ENCODE results near the gene PSTPIP1. TPM values are rescaled to one million over a fixed set of nuclear protein-coding genes. Genes with fewer than 3 reads are reported as not detected.

PSTPIP1 gene
- total RNA-seq, 2 donors from 2014 or later, result 161 to 167 TPM

- Mint-ChIP-seq H3K36me3 (no peaks in the 10 kb centered on the region), H3K27ac (no peak overlapping the region), H3K4me3 (no peak overlapping the region), H3K9me3 (no peaks in the 10 kb centered on the region), H3K4me1 (ENCODE audit: low read depth in 2 of 2) (peaks cover 20 to 22% of the 10 kb centered on the region in 2 donors), H3K27me3 (no peaks in the 10 kb centered on the region)
- DNase-seq (ENCODE audit: low spot score) (no peak), ATAC-seq (no peak)
Measured at GRCh38 chr15:76972389-76973361, 22.3 kb upstream of the PSTPIP1 start.

GRCh38 chr15:76973362-76973743 lies 21.6 kb upstream of the PSTPIP1 start:
- ATAC-seq (peak; percentile 68 to 74), DNase-seq (ENCODE audit: low spot score) (no peak)
- Mint-ChIP-seq H3K36me3 (no peaks in the 10 kb centered on the region), H3K27ac (peak overlapping the region; percentile 17 to 63), H3K4me3 (no peak overlapping the region), H3K27me3 (no peaks in the 10 kb centered on the region), H3K4me1 (ENCODE audit: low read depth in 2 of 2) (peaks cover 26 to 27% of the 10 kb centered on the region in 2 donors), H3K9me3 (no peaks in the 10 kb centered on the region)

DNA sequence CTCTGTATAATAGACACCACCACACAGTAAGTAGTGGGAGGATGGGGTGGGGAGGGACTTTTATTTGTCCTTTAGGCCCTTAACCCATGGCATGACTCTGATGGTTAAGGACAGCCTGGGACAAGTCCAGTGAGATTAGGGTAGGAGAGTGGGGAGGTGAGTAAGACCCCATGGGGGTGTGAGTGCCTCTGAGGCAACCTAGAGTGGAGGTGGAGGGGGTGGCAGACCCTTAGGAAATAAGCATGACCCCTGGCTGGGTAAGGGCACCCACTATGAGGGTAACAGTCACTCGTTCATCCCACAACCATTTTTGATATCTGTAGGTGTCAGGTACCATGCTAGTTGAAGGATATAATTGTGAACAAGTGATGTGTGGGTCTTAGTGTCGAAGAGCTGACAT lies 21.0 kb upstream of the PSTPIP1 start:
- no peak overlapping the region for H3K4me3 Mint-ChIP-seq
- H3K4me1 Mint-ChIP-seq (ENCODE audit: low read depth in 2 of 2), result peaks cover 28 to 31% of the 10 kb centered on the region in 2 donors
- H3K27ac Mint-ChIP-seq, result peak overlapping the region; percentile 17 to 63
- no peaks in the 10 kb centered on the region for H3K27me3 Mint-ChIP-seq
- H3K36me3 Mint-ChIP-seq, result no peaks in the 10 kb centered on the region
- no peak for DNase-seq (ENCODE audit: low spot score)
- peak in 1 of 2 donors; percentile 28 for ATAC-seq
- H3K9me3 Mint-ChIP-seq, result no peaks in the 10 kb centered on the region

GRCh38 chr15:76974456-76975036 lies 20.4 kb upstream of the PSTPIP1 start:
- Mint-ChIP-seq H3K36me3 (no peaks in the 10 kb centered on the region), H3K27ac (peak overlapping the region in 1 of 2 donors; percentile 63), H3K27me3 (no peaks in the 10 kb centered on the region), H3K4me3 (no peak overlapping the region), H3K9me3 (no peaks in the 10 kb centered on the region), H3K4me1 (ENCODE audit: low read depth in 2 of 2) (peaks cover 28 to 32% of the 10 kb centered on the region in 2 donors)
- ATAC-seq (peak in 1 of 2 donors; percentile 6), DNase-seq (ENCODE audit: low spot score) (no peak)

DNA sequence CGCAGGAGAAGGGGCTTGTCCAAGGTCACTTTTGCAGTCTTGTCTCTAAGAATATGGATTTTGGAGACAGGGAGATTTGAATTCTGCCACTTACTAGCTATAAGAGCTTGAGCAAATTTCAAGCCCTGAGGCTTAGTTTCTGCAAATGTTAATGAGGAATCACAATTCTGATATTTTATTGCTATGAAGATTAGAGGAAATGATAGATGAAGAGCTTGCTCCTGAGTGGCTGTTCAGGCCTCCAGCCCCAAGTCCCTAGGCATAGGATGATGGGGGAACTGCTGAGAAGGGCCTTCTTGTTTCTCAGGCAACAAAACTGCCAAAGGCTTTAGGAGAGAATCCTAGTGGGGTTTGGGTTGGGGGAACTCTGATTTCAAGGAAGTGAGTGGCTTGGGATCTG lies 18.8 kb upstream of the PSTPIP1 start:
- Mint-ChIP-seq H3K27me3 (no peaks in the 10 kb centered on the region), H3K9me3 (no peaks in the 10 kb centered on the region), H3K4me1 (ENCODE audit: low read depth in 2 of 2) (peaks cover 28 to 37% of the 10 kb centered on the region in 2 donors), H3K4me3 (peak overlapping the region; percentile 18), H3K27ac (peak overlapping the region; percentile 22 to 66), H3K36me3 (no peaks in the 10 kb centered on the region)
- DNase-seq (ENCODE audit: low spot score) (no peak), ATAC-seq (no peak)

- peaks cover 28 to 37% of the 10 kb centered on the region in 2 donors for H3K4me1 Mint-ChIP-seq (ENCODE audit: low read depth in 2 of 2)
- no peaks in the 10 kb centered on the region for H3K36me3 Mint-ChIP-seq
- ATAC-seq (peak; percentile 80 to 82), DNase-seq (ENCODE audit: low spot score) (no peak)
- H3K27me3 Mint-ChIP-seq, result no peaks in the 10 kb centered on the region
- peak overlapping the region; percentile 18 for H3K4me3 Mint-ChIP-seq
- peak overlapping the region; percentile 22 to 66 for H3K27ac Mint-ChIP-seq
- no peaks in the 10 kb centered on the region for H3K9me3 Mint-ChIP-seq
Measured at GRCh38 chr15:76976572-76977270, 18.2 kb upstream of the PSTPIP1 start.

- DNase-seq (ENCODE audit: low spot score) (no peak), ATAC-seq (no peak)
- Mint-ChIP-seq H3K36me3 (no peaks in the 10 kb centered on the region), H3K27me3 (no peaks in the 10 kb centered on the region), H3K4me3 (no peak overlapping the region), H3K4me1 (ENCODE audit: low read depth in 2 of 2) (peaks cover 33 to 36% of the 10 kb centered on the region in 2 donors), H3K9me3 (no peaks in the 10 kb centered on the region), H3K27ac (no peak overlapping the region)
Measured at GRCh38 chr15:76978522-76979330, 16.2 kb upstream of the PSTPIP1 start.

DNA sequence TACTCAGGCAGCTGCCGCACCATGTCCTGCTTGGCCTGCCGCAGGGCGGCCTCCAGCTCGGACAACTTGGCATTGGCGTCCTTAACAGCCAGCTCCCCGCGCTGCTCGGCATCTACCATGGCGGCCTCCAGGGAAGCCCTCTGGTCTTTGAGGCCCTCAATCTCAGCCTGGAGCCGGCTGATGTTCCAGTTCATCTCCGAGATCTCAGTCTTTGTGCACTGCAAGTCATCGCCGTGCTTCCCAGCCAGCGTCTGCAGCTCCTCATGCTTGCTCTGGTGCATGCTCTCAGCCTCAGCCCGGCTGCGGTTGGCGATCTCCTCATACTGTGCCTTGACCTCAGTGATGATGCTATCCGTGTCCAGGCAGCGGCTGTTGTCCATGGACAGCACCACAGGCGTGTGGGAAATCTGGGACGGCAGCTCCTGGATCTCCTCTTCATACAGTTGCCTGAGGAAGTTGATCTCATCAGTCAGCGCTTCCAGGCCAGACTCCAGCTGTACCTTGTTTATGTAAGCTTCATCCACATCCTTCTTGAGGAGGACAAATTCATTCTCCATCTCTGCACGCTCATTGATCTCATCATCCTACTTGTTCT lies 15.5 kb upstream of the PSTPIP1 start:
- Mint-ChIP-seq H3K4me3 (no peak overlapping the region), H3K4me1 (ENCODE audit: low read depth in 2 of 2) (peaks cover 29 to 31% of the 10 kb centered on the region in 2 donors), H3K27ac (peak overlapping the region in 1 of 2 donors; percentile 23), H3K9me3 (no peaks in the 10 kb centered on the region), H3K36me3 (no peaks in the 10 kb centered on the region), H3K27me3 (no peaks in the 10 kb centered on the region)
- ATAC-seq, result no peak
- DNase-seq (ENCODE audit: low spot score), result no peak

- H3K36me3 Mint-ChIP-seq, result no peaks in the 10 kb centered on the region
- no peak overlapping the region for H3K4me3 Mint-ChIP-seq
- H3K27ac Mint-ChIP-seq, result peak overlapping the region in 1 of 2 donors; percentile 23
- no peaks in the 10 kb centered on the region for H3K9me3 Mint-ChIP-seq
- H3K4me1 Mint-ChIP-seq (ENCODE audit: low read depth in 2 of 2), result peaks cover 29 to 30% of the 10 kb centered on the region in 2 donors
- DNase-seq (ENCODE audit: low spot score), result no peak
- no peak for ATAC-seq
- no peaks in the 10 kb centered on the region for H3K27me3 Mint-ChIP-seq
Measured at GRCh38 chr15:76979996-76980520, 14.9 kb upstream of the PSTPIP1 start.

DNA sequence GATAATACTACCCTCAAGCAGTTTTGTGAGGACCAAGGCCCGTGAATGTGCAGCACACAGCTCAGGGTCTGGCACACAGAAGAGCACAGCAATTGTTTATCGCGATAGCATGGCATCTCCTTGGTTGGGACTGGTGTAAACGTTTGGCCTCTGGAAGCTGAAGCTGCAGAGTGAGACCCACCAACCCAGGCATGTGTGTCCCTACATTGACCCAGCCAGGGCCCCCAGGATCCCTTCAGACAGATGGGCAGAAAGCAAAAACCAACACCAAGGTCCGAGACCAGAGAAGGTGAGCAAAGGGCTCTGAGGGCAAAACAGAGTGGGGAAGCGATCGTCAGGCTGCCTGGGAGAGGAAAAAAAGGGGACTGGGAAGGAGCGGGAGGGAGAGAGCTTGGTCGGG lies 12.6 kb upstream of the PSTPIP1 start:
- no peak for DNase-seq (ENCODE audit: low spot score)
- H3K4me3 Mint-ChIP-seq, result no peak overlapping the region
- H3K9me3 Mint-ChIP-seq, result no peaks in the 10 kb centered on the region
- ATAC-seq, result no peak
- no peaks in the 10 kb centered on the region for H3K36me3 Mint-ChIP-seq
- H3K27ac Mint-ChIP-seq, result peak overlapping the region; percentile 26 to 82
- no peaks in the 10 kb centered on the region for H3K27me3 Mint-ChIP-seq
- H3K4me1 Mint-ChIP-seq (ENCODE audit: low read depth in 2 of 2), result peaks cover 20 to 23% of the 10 kb centered on the region in 2 donors

GRCh38 chr15:76982756-76983155 lies 12.2 kb upstream of the PSTPIP1 start:
- H3K9me3 Mint-ChIP-seq, result no peaks in the 10 kb centered on the region
- ATAC-seq, result no peak
- peaks cover 17 to 24% of the 10 kb centered on the region in 2 donors for H3K4me1 Mint-ChIP-seq (ENCODE audit: low read depth in 2 of 2)
- no peaks in the 10 kb centered on the region for H3K27me3 Mint-ChIP-seq
- H3K27ac Mint-ChIP-seq, result peak overlapping the region; percentile 26 to 82
- H3K36me3 Mint-ChIP-seq, result no peaks in the 10 kb centered on the region
- no peak for DNase-seq (ENCODE audit: low spot score)
- H3K4me3 Mint-ChIP-seq, result no peak overlapping the region

DNA sequence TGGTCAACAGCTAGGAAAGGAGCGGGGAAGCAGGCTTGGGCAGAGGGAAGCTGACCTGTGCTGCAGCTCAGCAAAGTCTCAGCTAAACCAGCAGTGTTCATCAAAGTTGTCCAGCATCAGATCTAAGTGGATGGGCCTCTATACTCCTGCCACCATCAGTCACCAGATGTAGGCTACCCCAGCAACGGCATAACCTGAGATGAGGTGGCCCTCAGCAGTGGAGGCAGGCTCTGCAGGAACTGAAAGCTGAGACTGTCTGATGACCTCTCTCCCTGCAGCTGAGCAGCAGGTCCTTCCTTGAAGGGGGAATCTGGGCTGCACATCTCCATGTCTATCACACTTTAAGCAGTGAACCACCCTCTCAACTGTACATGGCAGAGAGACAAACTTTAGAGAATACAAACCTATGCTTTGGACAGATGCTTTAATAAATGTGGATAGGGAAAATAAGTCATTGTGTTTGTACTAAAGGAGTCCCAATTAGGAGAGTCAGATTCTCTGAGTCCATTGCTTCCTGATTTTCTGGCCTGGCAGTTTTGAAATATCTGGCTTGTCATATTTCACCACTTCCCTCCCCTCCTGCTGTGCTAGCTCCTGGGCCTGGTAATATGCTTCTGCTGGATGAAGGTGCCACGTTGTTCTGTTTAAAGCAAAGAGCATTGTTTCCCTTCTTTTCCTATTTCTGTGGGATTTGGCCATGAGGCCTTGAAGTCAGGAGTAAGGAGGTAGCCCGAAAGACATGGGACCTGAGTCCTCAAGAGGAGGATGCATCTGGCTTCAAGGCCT lies 11.1 kb upstream of the PSTPIP1 start:
- Mint-ChIP-seq H3K27me3 (no peaks in the 10 kb centered on the region), H3K9me3 (no peaks in the 10 kb centered on the region), H3K36me3 (no peaks in the 10 kb centered on the region), H3K4me3 (no peak overlapping the region), H3K27ac (no peak overlapping the region), H3K4me1 (ENCODE audit: low read depth in 2 of 2) (peaks cover 15 to 26% of the 10 kb centered on the region in 2 donors)
- DNase-seq (ENCODE audit: low spot score), result no peak
- ATAC-seq, result no peak

Data from natural killer cell treated with Interleukin-12 subunit alpha and Interleukin-12 subunit beta and Interleukin-15 and Interleukin-18, amount 100 ng/mL, for 72 hours (primary cell).